ENCODE data around the gene CLPTM1L.

The CLPTM1L gene

GRCh38 chr5:1344975-1345838 lies at the start of gene CLPTM1L:
CLPTM1L (minus strand) TSS chr5:1345099; CDS start chr5:1344841, 258 bp downstream.
- no peak for TF ChIP-seq CTCF (IDR thresholded peaks at IDR 0.05; ENCODE audit: insufficient read depth, missing control alignments)
- FAIRE-seq = no peak
- peak; percentile 98 for DNase-seq (ENCODE audit: insufficient read length, low spot score)

GRCh38 chr5:1393571-1394501 lies 48.9 kb upstream of the CLPTM1L start:
- no peak for FAIRE-seq
- no peak for DNase-seq (ENCODE audit: insufficient read length, low spot score)
- TF ChIP-seq CTCF (IDR thresholded peaks at IDR 0.05; ENCODE audit: insufficient read depth, missing control alignments) = no peak

GRCh38 chr5:1392801-1393565 lies 48.1 kb upstream of the CLPTM1L start:
- DNase-seq (ENCODE audit: insufficient read length, low spot score) (no peak), FAIRE-seq (no peak)
- TF ChIP-seq CTCF (IDR thresholded peaks at IDR 0.05; ENCODE audit: insufficient read depth, missing control alignments) = no peak

- TF ChIP-seq CTCF (IDR thresholded peaks at IDR 0.05; ENCODE audit: insufficient read depth, missing control alignments) = no peak
- FAIRE-seq = no peak
- no peak for DNase-seq (ENCODE audit: insufficient read length, low spot score)
These were observed 47.4 kb upstream of the CLPTM1L start for GRCh38 chr5:1392261-1392660.

- no peak for FAIRE-seq
- no peak for TF ChIP-seq CTCF (IDR thresholded peaks at IDR 0.05; ENCODE audit: insufficient read depth, missing control alignments)
- no peak for DNase-seq (ENCODE audit: insufficient read length, low spot score)
These were observed 46.8 kb upstream of the CLPTM1L start for GRCh38 chr5:1391691-1392090.

- FAIRE-seq (no peak), DNase-seq (ENCODE audit: insufficient read length, low spot score) (no peak)
- TF ChIP-seq CTCF (IDR thresholded peaks at IDR 0.05; ENCODE audit: insufficient read depth, missing control alignments) = no peak
These were observed 46.1 kb upstream of the CLPTM1L start for GRCh38 chr5:1390861-1391600.
